HEK293 (cell line): ENCODE results near the gene STK24.

Source experiments
- CTCF ChIA-PET: fragments of 350-600 bp; formaldehyde crosslinking; extraction: SDS; loops from one replicate; lab custom pipeline; 2021; ENCODE audit warnings: antibody characterized with exemption; lab: Yijun Ruan, JAX
- POLR2A ChIA-PET: fragments of 300-600 bp; formaldehyde crosslinking; extraction: SDS; loops from one replicate; lab custom pipeline; 2020; ENCODE audit warnings: antibody characterized with exemption, inconsistent platforms; lab: Yijun Ruan, JAX
- H3K27ac ChIP-seq: fragments of 200-500 bp; sonication (Bioruptor generic); 2 replicates; pipeline ENCODE4 v1.5.1; 2014; ENCODE audit warnings: low read depth, low read length, control low read depth, inconsistent platforms; ENCODE audit errors: extremely low read depth
- H3K36me3 ChIP-seq, 2 experiments: fragments of 200-500 bp in 1 of 2; sonication (Bioruptor generic) in 1 of 2; 1 replicate in 1 of 2; 2 replicates in 1 of 2; pipeline ENCODE4 v1.5.1; 2014 to 2017; ENCODE audit warnings: inconsistent platforms in 2 of 2, low read length in 2 of 2; ENCODE audit not compliant: control insufficient read depth in 2 of 2, insufficient read depth in 1 of 2
- H3K4me1 ChIP-seq: fragments of 200-500 bp; sonication (Bioruptor generic); 2 replicates; pipeline ENCODE4 v1.5.1; 2014; ENCODE audit warnings: mild to moderate bottlenecking, low read length, inconsistent platforms; ENCODE audit not compliant: control insufficient read depth, insufficient read depth
- H3K4me3 ChIP-seq: 2 replicates; pipeline ENCODE4 v1.5.1; 2011; ENCODE audit warnings: low read depth, mild to moderate bottlenecking, control low read depth, low read length, moderate library complexity
- H3K9me3 ChIP-seq: fragments of 200-500 bp; sonication (Bioruptor generic); 2 replicates; pipeline ENCODE4 v1.5.1; 2014; ENCODE audit warnings: low read depth, low read length, inconsistent platforms; ENCODE audit not compliant: control insufficient read depth, insufficient read depth
- FEZF1 ChIP-seq: fragments of 450-650 bp; formaldehyde crosslinking; IDR thresholded peaks from 2 replicates; pipeline ENCODE4 v1.5.1; 2016; ENCODE audit warnings: missing biosample characterization, missing genetic modification characterization
- KLF10 ChIP-seq: fragments of 450-650 bp; IDR thresholded peaks from 2 replicates; pipeline ENCODE4 v1.5.1; 2018; ENCODE audit warnings: missing biosample characterization, mild to moderate bottlenecking, missing genetic modification characterization
- PRDM1 ChIP-seq: fragments of 450-650 bp; formaldehyde crosslinking; IDR thresholded peaks from 2 replicates; pipeline ENCODE4; 2016; ENCODE audit warnings: missing biosample characterization, missing genetic modification characterization
- PRDM4 ChIP-seq: fragments of 450-650 bp; formaldehyde crosslinking; IDR thresholded peaks from 2 replicates; pipeline ENCODE4 v1.5.1; 2017; ENCODE audit warnings: missing biosample characterization, missing genetic modification characterization
- SALL2 ChIP-seq: fragments of 450-650 bp; formaldehyde crosslinking; IDR thresholded peaks from 2 replicates; pipeline ENCODE4 v1.5.0; 2017; ENCODE audit warnings: missing biosample characterization, mild to moderate bottlenecking, missing genetic modification characterization, borderline replicate concordance
- ZBTB11 ChIP-seq: fragments of 450-650 bp; formaldehyde crosslinking; conservative IDR thresholded peaks from 2 replicates; pipeline ENCODE4 v1.5.1; 2016; ENCODE audit warnings: low read depth, missing biosample characterization, missing genetic modification characterization
- ZBTB8A ChIP-seq: fragments of 450-650 bp; formaldehyde crosslinking; IDR thresholded peaks from 2 replicates; pipeline ENCODE4 v1.5.1; 2016; ENCODE audit warnings: missing biosample characterization, missing genetic modification characterization
- ZFP37 ChIP-seq: fragments of 450-650 bp; formaldehyde crosslinking; IDR thresholded peaks from 2 replicates; pipeline ENCODE4 v1.5.1; 2016; ENCODE audit warnings: missing biosample characterization, missing genetic modification characterization
- ZIC2 ChIP-seq: fragments of 450-650 bp; formaldehyde crosslinking; IDR thresholded peaks from 2 replicates; pipeline ENCODE4 v1.5.1; 2016; ENCODE audit warnings: missing biosample characterization, missing genetic modification characterization
- ZNF266 ChIP-seq: fragments of 450-650 bp; formaldehyde crosslinking; IDR thresholded peaks from 2 replicates; pipeline ENCODE4 v1.5.1; 2016; ENCODE audit warnings: missing biosample characterization, missing genetic modification characterization, low read depth
- ZNF341 ChIP-seq: fragments of 450-650 bp; formaldehyde crosslinking; IDR thresholded peaks from 2 replicates; pipeline ENCODE4; 2016; ENCODE audit warnings: low read depth, missing biosample characterization, missing genetic modification characterization
- ZNF501 ChIP-seq: fragments of 450-650 bp; formaldehyde crosslinking; IDR thresholded peaks from 2 replicates; pipeline ENCODE4 v1.5.1; 2016; ENCODE audit warnings: missing biosample characterization, missing genetic modification characterization
- ZNF558 ChIP-seq: fragments of 450-650 bp; formaldehyde crosslinking; IDR thresholded peaks from 2 replicates; pipeline ENCODE4 v1.5.1; 2016; ENCODE audit warnings: missing biosample characterization, missing genetic modification characterization
- ZNF600 ChIP-seq: fragments of 450-650 bp; formaldehyde crosslinking; IDR thresholded peaks from 2 replicates; pipeline ENCODE4 v1.5.1; 2016; ENCODE audit warnings: missing biosample characterization, missing genetic modification characterization
- ZNF654 ChIP-seq: fragments of 450-650 bp; formaldehyde crosslinking; IDR thresholded peaks from 2 replicates; pipeline ENCODE4 v1.5.1; 2016; ENCODE audit warnings: low read depth, missing biosample characterization, missing genetic modification characterization
- ZNF660 ChIP-seq: fragments of 450-650 bp; IDR thresholded peaks from 2 replicates; pipeline ENCODE4 v1.5.1; 2018; ENCODE audit warnings: missing biosample characterization, mild to moderate bottlenecking, missing genetic modification characterization
- ZNF76 ChIP-seq: fragments of 450-650 bp; formaldehyde crosslinking; IDR thresholded peaks from 2 replicates; pipeline ENCODE4; 2016; ENCODE audit warnings: low read depth, missing biosample characterization, missing genetic modification characterization, borderline replicate concordance
- ZNF777 ChIP-seq: fragments of 450-650 bp; formaldehyde crosslinking; IDR thresholded peaks from 2 replicates; pipeline ENCODE4 v1.5.1; 2017; ENCODE audit warnings: missing biosample characterization, missing genetic modification characterization, borderline replicate concordance
- ZSCAN30 ChIP-seq: fragments of 450-650 bp; IDR thresholded peaks from 2 replicates; pipeline ENCODE4 v1.5.1; 2018; ENCODE audit warnings: missing biosample characterization, mild to moderate bottlenecking, missing genetic modification characterization, moderate library complexity
- ZSCAN5A ChIP-seq: fragments of 450-650 bp; formaldehyde crosslinking; IDR thresholded peaks from 2 replicates; pipeline ENCODE4 v1.5.1; 2016; ENCODE audit warnings: missing biosample characterization, missing genetic modification characterization
- TF ChIP-seq, protein P1 (sequence below): fragments of 450-650 bp; formaldehyde crosslinking; IDR thresholded peaks from 2 replicates; pipeline ENCODE4 v1.5.1; 2016; ENCODE audit warnings: missing biosample characterization, missing genetic modification characterization
- TF ChIP-seq, protein P2 (sequence below): fragments of 450-650 bp; formaldehyde crosslinking; IDR thresholded peaks from 2 replicates; pipeline ENCODE4 v1.5.1; 2016; ENCODE audit warnings: missing biosample characterization, missing genetic modification characterization

Gene STK24

GRCh38 chr13:98576963-98577835 is at the start of gene STK24 (continued):
- TF ChIP-seq, protein P1, sequence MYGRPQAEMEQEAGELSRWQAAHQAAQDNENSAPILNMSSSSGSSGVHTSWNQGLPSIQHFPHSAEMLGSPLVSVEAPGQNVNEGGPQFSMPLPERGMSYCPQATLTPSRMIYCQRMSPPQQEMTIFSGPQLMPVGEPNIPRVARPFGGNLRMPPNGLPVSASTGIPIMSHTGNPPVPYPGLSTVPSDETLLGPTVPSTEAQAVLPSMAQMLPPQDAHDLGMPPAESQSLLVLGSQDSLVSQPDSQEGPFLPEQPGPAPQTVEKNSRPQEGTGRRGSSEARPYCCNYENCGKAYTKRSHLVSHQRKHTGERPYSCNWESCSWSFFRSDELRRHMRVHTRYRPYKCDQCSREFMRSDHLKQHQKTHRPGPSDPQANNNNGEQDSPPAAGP (tag by site-specific recombination), result 0 out of 2 replicates have a peak, but pooled peaks have one; percentile 23
- no peak for TF ChIP-seq ZNF777 (tag by site-specific recombination)
- peak; percentile 52 for TF ChIP-seq ZBTB8A (tag by site-specific recombination)
- no peak for TF ChIP-seq ZFP37 (tag by site-specific recombination)
- peak; percentile 45; the same call in 1 of the 2 replicates for TF ChIP-seq ZSCAN30 (tag by site-specific recombination)
- TF ChIP-seq ZBTB11, result 0 out of 2 replicates have a peak, but pooled peaks have one; percentile 6
- TF ChIP-seq FEZF1 (tag by site-specific recombination), result no peak
- TF ChIP-seq ZNF341, result no peak
- TF ChIP-seq KLF10, result peak; percentile 56; the same call in 1 of the 2 replicates
- no peak for TF ChIP-seq ZNF558 (tag by site-specific recombination)
- TF ChIP-seq ZNF660 (tag by site-specific recombination), result peak; percentile 53; the same call in 1 of the 2 replicates
- TF ChIP-seq, protein P2, sequence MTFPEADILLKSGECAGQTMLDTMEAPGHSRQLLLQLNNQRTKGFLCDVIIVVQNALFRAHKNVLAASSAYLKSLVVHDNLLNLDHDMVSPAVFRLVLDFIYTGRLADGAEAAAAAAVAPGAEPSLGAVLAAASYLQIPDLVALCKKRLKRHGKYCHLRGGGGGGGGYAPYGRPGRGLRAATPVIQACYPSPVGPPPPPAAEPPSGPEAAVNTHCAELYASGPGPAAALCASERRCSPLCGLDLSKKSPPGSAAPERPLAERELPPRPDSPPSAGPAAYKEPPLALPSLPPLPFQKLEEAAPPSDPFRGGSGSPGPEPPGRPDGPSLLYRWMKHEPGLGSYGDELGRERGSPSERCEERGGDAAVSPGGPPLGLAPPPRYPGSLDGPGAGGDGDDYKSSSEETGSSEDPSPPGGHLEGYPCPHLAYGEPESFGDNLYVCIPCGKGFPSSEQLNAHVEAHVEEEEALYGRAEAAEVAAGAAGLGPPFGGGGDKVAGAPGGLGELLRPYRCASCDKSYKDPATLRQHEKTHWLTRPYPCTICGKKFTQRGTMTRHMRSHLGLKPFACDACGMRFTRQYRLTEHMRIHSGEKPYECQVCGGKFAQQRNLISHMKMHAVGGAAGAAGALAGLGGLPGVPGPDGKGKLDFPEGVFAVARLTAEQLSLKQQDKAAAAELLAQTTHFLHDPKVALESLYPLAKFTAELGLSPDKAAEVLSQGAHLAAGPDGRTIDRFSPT (tag by site-specific recombination), result peak; percentile 39; the same call in 1 of the 2 replicates
- TF ChIP-seq SALL2 (tag by site-specific recombination), result no peak
- TF ChIP-seq ZIC2 (tag by site-specific recombination), result peak; percentile 34
- no peak for TF ChIP-seq ZNF501 (tag by site-specific recombination)
- peak; percentile 52; the same call in 1 of the 2 replicates for TF ChIP-seq ZNF76 (tag by site-specific recombination)
- no peak for TF ChIP-seq ZNF654 (tag by site-specific recombination)
- TF ChIP-seq ZNF600 (tag by site-specific recombination), result no peak; the same call in 1 of the 2 replicates

DNA sequence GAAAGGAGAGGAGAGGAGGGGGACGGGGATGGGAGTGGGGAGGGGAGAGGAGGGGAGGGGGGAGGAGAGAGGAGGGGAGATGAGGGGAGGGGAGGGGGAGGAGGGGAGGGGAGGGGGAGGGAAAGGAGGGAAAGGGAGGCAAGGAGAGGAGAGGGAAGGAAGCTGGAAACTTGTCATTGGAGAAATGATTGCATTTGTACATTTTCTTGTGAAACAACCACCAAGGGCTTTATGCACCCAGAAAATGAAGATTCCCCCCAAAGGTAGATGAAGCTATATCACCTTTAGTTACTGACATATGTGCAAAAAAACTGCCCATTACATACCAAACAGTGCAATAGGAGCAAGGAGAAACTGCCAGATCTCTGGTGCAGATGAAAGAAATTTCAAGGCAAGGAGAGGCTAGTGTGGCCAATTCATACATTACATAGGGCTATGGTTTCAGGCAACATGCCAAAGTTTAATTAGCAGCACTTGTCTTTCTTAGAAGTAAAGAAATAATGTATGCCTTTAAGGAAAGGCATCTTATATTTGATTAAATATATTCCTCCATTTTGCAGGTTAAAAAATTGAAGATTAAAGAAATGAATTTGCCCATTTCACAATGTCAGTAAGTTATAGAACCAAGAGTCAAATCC is 49.5 kb upstream of the STK24 start:
- Histone ChIP-seq H3K4me3 (no peak overlapping the region), H3K36me3 (no peaks in the 10 kb centered on the region), H3K4me1 (no peaks in the 10 kb centered on the region), H3K27ac (no peak overlapping the region), H3K9me3 (no peaks in the 10 kb centered on the region)
- TF ChIP-seq PRDM4 (tag by site-specific recombination) (peak; percentile 58; the same call in 1 of the 2 replicates), ZNF558 (tag by site-specific recombination) (no peak), ZSCAN5A (no peak), ZNF266 (tag by site-specific recombination) (no peak), PRDM1 (tag by site-specific recombination) (0 out of 2 replicates have a peak, but pooled peaks have one; percentile 42), ZNF777 (tag by site-specific recombination) (no peak)
- ChIA-PET POLR2A (no interaction called here), CTCF (interaction anchor here (0.7 to 1.8 kb wide), 3 partner anchors 16 to 181 kb away, joined by 3 to 4 read pairs (median 3); no protein-coding TSS in a partner anchor)
